Activated T-helper 17 cell treated with anti-CD3 and anti-CD28 coated beads, Interleukin-2, amount 50 U/mL, for 72 hours (primary cell): ENCODE measurements around the gene EEF1AKMT2. TPM values are rescaled to one million over a fixed set of nuclear protein-coding genes. Genes with fewer than 3 reads are reported as not detected.

Experiments used
- ATAC-seq: fragments of 150-1000 bp; cut with Tn5 transposase; replicated peaks from 2 replicates; pipeline ENCODE4 v1.10.0; 2021; ENCODE audit warnings: mild to moderate bottlenecking, moderate library complexity
- H3K27ac Mint-ChIP-seq: one replicate; pipeline ENCODE4 v1.8.0; 2022; ENCODE audit warnings: mixed read lengths
- H3K27me3 Mint-ChIP-seq: one replicate; pipeline ENCODE4 v1.8.0; 2022; ENCODE audit warnings: mixed read lengths
- H3K36me3 Mint-ChIP-seq: one replicate; pipeline ENCODE4 v1.8.0; 2022; ENCODE audit warnings: low read depth, mild to moderate bottlenecking, mixed read lengths
- H3K4me1 Mint-ChIP-seq: one replicate; pipeline ENCODE4 v1.8.0; 2022; ENCODE audit warnings: mixed read lengths
- H3K4me3 Mint-ChIP-seq: one replicate; pipeline ENCODE4 v1.8.0; 2022; ENCODE audit warnings: mild to moderate bottlenecking, mixed read lengths
- H3K9me3 Mint-ChIP-seq: one replicate; pipeline ENCODE4 v1.8.0; 2022; ENCODE audit warnings: mixed read lengths
- total RNA-seq, 2 donors: library from RNA; stranded (reverse); gene quantifications; one replicate each; pipeline ENCODE4 v1.2.3, GENCODE V29; 2022

EEF1AKMT2 gene
- total RNA-seq, 2 donors from 2014 or later, result 7.6 to 10.0 TPM

- Mint-ChIP-seq H3K27ac (peak overlapping the region; percentile 99), H3K4me3 (peak overlapping the region; percentile 87), H3K9me3 (no peaks in the 10 kb centered on the region), H3K36me3 (peaks cover 70% of the 10 kb centered on the region), H3K27me3 (no peaks in the 10 kb centered on the region), H3K4me1 (peaks cover 74% of the 10 kb centered on the region)
- ATAC-seq, result no peak
These were observed 66.5 kb downstream of the EEF1AKMT2 start for GRCh38 chr10:124725171-124725631.

GRCh38 chr10:124724279-124725027 is 67.2 kb downstream of the EEF1AKMT2 start:
- Mint-ChIP-seq H3K4me3 (peak overlapping the region; percentile 87), H3K4me1 (peaks cover 71% of the 10 kb centered on the region)
- no peak for ATAC-seq

GRCh38 chr10:124723826-124724225 is 67.9 kb downstream of the EEF1AKMT2 start:
- Mint-ChIP-seq H3K4me3 (peak overlapping the region; percentile 87), H3K36me3 (peaks cover 60% of the 10 kb centered on the region), H3K4me1 (peaks cover 71% of the 10 kb centered on the region), H3K9me3 (no peaks in the 10 kb centered on the region), H3K27ac (peak overlapping the region; percentile 99), H3K27me3 (no peaks in the 10 kb centered on the region)
- ATAC-seq, result no peak

More at GRCh38 chr10:124724279-124725027, 67.2 kb downstream of the EEF1AKMT2 start:
- peak overlapping the region; percentile 99 for H3K27ac Mint-ChIP-seq
- H3K36me3 Mint-ChIP-seq, result peaks cover 64% of the 10 kb centered on the region
- no peaks in the 10 kb centered on the region for H3K9me3 Mint-ChIP-seq
- no peaks in the 10 kb centered on the region for H3K27me3 Mint-ChIP-seq

GRCh38 chr10:124722798-124723783 is 68.6 kb downstream of the EEF1AKMT2 start:
- peak; percentile 70 for ATAC-seq
- no peaks in the 10 kb centered on the region for H3K27me3 Mint-ChIP-seq
- peak overlapping the region; percentile 99 for H3K27ac Mint-ChIP-seq
- peaks cover 57% of the 10 kb centered on the region for H3K36me3 Mint-ChIP-seq
- H3K4me1 Mint-ChIP-seq, result peaks cover 64% of the 10 kb centered on the region
- peak overlapping the region; percentile 87 for H3K4me3 Mint-ChIP-seq
- H3K9me3 Mint-ChIP-seq, result no peaks in the 10 kb centered on the region

GRCh38 chr10:124721330-124722045 is 70.2 kb downstream of the EEF1AKMT2 start:
- Mint-ChIP-seq H3K4me1 (peaks cover 68% of the 10 kb centered on the region), H3K27me3 (no peaks in the 10 kb centered on the region), H3K9me3 (no peaks in the 10 kb centered on the region), H3K4me3 (peak overlapping the region; percentile 87), H3K27ac (peak overlapping the region; percentile 99), H3K36me3 (peaks cover 63% of the 10 kb centered on the region)
- ATAC-seq, result no peak

GRCh38 chr10:124719213-124719851 is 72.4 kb downstream of the EEF1AKMT2 start:
- Mint-ChIP-seq H3K9me3 (no peaks in the 10 kb centered on the region), H3K27ac (peak overlapping the region; percentile 78), H3K4me1 (peaks cover 68% of the 10 kb centered on the region)

GRCh38 chr10:124717911-124718741 is 73.6 kb downstream of the EEF1AKMT2 start:
- Mint-ChIP-seq H3K4me1 (peaks cover 68% of the 10 kb centered on the region), H3K27me3 (no peaks in the 10 kb centered on the region), H3K27ac (peak overlapping the region; percentile 78), H3K36me3 (peaks cover 54% of the 10 kb centered on the region), H3K4me3 (peak overlapping the region; percentile 87), H3K9me3 (no peaks in the 10 kb centered on the region)
- ATAC-seq, result peak; percentile 72

More at GRCh38 chr10:124719213-124719851, 72.4 kb downstream of the EEF1AKMT2 start:
- Mint-ChIP-seq H3K4me3 (peak overlapping the region; percentile 87), H3K27me3 (no peaks in the 10 kb centered on the region), H3K36me3 (peaks cover 57% of the 10 kb centered on the region)
- ATAC-seq, result peak; percentile 52

- Mint-ChIP-seq H3K4me1 (peaks cover 67% of the 10 kb centered on the region), H3K27ac (peak overlapping the region; percentile 78), H3K36me3 (peaks cover 57% of the 10 kb centered on the region), H3K27me3 (no peaks in the 10 kb centered on the region), H3K9me3 (no peaks in the 10 kb centered on the region), H3K4me3 (peak overlapping the region; percentile 87)
- ATAC-seq, result no peak
These were observed 74.5 kb downstream of the EEF1AKMT2 start for GRCh38 chr10:124717041-124717757.

- peak overlapping the region; percentile 78 for H3K27ac Mint-ChIP-seq
- no peaks in the 10 kb centered on the region for H3K27me3 Mint-ChIP-seq
- H3K36me3 Mint-ChIP-seq, result peaks cover 51% of the 10 kb centered on the region
- no peaks in the 10 kb centered on the region for H3K9me3 Mint-ChIP-seq
- no peak for ATAC-seq
- peak overlapping the region; percentile 87 for H3K4me3 Mint-ChIP-seq
- H3K4me1 Mint-ChIP-seq, result peaks cover 60% of the 10 kb centered on the region
These were observed 75.3 kb downstream of the EEF1AKMT2 start for GRCh38 chr10:124716369-124716768.

- Mint-ChIP-seq H3K9me3 (no peaks in the 10 kb centered on the region), H3K4me3 (peak overlapping the region; percentile 87)
These were observed 76.2 kb downstream of the EEF1AKMT2 start for GRCh38 chr10:124715439-124715838.

GRCh38 chr10:124713679-124714255 is 77.9 kb downstream of the EEF1AKMT2 start:
- Mint-ChIP-seq H3K36me3 (peaks cover 49% of the 10 kb centered on the region), H3K27ac (peak overlapping the region; percentile 78), H3K4me1 (peaks cover 70% of the 10 kb centered on the region), H3K4me3 (peak overlapping the region; percentile 31), H3K9me3 (no peaks in the 10 kb centered on the region), H3K27me3 (no peaks in the 10 kb centered on the region)
- no peak for ATAC-seq

More at GRCh38 chr10:124715439-124715838, 76.2 kb downstream of the EEF1AKMT2 start:
- no peak for ATAC-seq
- Mint-ChIP-seq H3K4me1 (peaks cover 67% of the 10 kb centered on the region), H3K27ac (peak overlapping the region; percentile 78), H3K36me3 (peaks cover 51% of the 10 kb centered on the region), H3K27me3 (no peaks in the 10 kb centered on the region)
